Measurements from ENCODE around the gene TBC1D5.
"Not testable (repeated sequence)": the region's sequence is repeated elsewhere in the genome, so short reads cannot be mapped to it uniquely, and the experiment has no call there.

TBC1D5 gene

DNA sequence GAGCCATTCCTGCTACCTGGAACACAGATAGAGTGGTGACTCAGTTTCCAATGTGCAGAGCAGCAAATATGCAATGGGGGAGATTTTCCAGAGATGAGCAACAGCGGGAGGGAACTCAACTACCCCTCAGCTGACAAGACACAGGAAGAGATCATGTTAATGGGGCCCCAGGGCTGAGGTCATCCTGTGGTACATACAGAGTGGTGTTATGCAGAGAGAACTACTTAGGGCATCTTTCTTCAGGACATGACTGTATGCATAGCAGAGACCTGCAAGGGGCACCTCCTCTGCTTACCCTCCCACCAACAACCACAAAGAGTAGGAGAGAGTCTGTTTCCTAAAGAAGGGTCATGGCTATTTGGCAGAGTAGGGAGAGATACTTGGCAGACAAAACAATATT lies 6.8 kb upstream of the TBC1D5 start:
- no peak for DNase-seq

DNA sequence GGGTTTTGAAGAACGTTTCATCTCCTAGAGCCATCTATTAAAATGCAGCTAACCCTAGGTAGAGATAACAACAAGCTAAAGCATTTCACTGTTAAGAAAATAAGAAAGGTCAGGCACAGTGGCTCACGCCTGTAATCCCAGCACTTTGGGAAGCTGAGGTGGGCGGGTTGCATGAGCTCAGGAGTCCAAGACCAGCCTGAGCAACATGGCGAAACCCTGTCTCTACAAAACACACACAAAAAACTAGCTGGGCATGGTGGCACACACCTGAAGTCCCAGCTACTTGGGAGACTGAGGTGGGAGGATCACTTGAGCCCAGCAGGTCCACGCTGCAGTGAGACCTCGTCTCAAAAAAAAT lies 5.4 kb upstream of the TBC1D5 start:
- DNase-seq, result no peak

DNA sequence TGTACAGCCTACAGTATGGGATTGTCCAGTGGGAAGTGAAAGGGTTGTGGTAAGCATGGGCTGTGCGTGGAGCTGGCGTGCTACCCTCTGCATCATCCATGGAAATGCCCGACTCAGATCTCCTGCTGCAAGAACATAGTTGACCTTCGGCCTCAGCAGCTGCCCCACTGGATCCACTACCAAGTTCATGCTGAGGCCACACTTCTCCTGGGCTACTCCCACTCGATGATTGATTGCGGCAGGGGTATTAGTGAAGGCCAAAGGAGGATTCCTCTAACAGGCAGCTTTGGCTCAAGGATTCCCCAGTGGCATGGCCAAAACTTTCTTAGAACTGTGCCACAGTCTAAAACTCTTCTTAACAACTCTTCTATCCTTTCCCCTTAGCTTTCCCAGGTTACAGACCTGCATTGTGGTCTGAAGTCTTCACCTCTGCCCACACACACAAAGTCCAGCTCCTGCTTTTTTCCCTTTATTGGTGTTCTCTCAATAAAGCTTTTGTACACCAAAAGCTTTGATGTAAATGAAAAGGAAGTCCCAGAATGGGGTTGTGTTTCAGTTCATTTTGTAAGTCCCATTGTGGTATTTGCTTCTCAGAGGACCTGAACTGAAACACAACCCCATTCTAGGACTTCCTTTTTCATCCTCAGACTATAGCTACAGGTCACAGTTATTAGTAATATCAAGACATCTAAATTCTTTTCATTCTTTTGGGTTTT lies 4.9 kb upstream of the TBC1D5 start:
- no peak for DNase-seq

DNA sequence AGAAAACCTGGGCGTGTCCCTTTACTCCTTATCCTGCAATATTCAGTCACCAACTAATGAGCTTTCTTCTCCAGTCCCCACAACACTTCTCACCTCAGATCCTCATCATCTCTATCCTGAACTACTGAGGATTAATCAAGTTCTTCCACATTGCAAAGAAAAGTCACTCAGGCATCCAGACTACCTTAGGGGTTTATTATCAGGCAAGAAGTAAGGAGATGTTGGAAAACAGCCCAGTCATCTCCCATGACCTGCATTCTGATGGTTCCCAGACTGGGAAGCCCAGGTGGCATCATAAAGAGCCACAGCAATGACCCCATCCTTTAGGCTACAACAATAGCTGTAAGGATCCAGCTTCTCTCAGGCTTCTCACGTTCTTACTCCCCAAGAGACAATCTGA lies 3.5 kb upstream of the TBC1D5 start:
- DNase-seq, result no peak

DNA sequence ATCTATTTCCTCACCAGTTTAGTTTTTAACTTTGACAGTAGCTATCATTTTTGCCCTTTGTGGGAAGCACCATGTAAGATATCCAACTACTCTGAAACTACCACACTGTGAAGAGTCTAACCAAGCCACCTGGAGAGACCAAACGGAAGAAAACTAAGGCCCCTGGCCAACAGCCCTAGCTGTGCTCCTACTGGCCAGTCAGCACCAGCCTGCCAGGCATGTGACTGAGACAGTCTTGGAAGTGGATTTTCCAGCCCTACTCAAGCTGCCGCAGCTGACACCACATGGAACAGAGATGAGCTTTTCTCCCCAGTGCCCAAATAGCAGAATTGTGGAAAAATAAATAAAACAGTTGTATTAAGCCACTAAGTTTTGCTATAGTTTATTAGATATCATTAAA lies 2.9 kb upstream of the TBC1D5 start:
- DNase-seq, result no peak

DNA sequence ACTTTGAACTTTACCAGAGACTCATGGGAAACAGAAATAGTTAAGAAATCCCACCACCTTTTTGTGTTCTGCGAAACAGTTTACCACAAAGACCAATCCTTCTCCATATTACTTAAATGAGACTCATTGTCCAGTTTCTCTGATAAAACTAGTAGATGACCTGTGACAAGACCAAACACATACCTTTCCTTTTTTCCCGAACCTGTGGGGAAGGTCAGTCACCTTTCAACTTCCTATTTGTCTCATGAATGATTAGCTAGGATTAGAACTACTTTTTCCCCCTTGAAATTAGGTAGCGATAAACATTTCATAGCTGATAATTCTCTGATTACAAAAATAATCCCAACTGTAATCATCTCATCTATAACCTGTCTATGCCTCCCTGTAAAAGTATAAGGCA lies 2.3 kb upstream of the TBC1D5 start:
- no peak for DNase-seq

DNA sequence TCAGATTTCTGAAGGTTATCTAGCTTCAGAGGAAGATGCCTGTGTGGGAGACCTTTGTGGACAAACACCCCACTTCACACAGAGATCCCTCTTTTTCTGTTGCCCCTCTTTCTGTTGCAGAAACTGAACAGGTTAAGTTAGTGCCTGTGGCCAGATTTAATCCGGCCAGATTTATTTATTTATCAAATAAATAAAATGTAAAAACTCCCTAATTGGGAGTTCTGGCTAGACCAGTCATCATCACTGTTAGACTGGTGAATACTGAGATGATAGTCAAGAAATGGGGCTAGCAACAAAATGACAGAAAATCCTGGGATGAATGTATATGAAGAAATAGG lies 1.2 kb upstream of the TBC1D5 start:
- no peak for DNase-seq

DNA sequence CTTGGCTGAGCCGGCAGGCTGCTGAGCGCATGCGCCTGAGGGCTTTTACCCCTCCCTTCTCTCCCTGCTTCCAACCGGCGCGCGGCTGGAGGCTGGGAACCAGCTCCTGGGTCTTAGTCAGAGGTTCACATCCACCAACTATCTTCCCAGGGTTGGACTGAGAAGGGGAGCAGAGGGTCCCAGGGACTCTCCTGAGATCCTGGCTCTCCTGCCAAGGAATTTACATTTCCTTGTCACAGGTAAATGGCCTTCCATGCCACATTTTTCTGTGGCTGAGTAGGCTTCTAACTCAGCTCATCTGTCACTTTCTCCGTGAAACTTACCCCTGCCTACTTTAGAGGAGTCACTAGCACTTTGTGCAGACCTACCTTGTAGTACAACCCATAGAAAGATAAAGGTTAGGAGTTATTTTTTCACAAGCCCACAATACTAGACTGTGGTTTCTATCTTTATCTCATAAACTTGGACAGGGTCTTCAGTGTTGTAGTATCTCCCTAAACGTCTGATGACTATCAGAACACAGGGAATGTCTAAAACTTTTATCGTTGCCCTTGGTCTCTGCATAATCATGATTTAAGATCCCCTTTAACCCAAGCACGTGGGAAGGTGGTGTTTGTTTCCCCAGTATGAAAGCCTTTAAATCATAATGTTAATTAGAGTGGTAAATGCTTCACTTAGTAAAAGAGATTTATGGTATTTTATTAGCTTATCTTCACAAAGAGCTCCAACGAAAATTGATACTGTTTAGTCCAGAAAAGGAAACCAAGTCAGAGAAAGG lies 638 bp upstream of the TBC1D5 start:
- DNase-seq, result no peak

DNA sequence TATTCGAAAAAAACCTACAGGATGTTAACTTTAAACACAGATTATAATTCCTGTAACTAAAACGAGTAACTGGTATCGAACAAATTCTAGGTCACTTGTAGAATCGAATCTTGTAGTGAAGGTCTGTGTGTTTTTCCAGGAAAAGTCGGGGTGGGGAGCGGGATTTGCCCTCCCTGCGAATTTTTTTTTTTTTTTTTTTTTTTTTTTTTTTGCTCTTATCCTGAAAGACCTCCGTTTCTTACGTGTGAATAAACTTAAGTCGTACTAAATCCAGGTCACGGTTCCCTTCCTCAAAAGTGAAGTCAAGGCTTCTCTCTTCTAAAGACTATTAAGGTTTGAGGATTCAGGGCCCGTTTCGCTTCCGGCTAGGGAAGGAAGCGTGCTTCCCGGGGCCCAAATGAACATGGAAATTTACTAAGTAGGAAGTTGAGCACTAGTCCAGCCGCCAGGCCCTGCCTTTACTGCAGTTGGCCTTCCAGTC lies 770 bp downstream of the TBC1D5 start:
- DNase-seq, result peak in 1 of 2 experiments; percentile 59

DNA sequence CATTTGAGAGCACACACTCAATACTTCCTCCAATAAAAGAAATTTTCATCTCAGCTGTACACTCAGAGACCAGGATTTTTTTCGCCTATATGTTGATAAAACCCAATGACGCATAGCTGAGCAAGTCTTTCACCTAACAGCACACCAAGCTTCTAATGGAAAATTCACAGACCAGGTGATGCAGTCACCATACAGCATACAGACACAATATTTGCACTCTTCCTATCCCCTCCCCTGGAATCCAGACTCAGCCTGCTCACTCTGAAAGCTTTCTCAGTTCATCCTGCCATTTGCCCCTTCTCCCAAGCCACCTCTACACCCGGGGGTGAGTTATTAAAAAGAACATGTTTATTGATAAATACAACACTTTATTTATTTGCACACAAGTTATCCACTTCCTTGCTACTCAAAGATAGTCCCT lies 1.7 kb downstream of the TBC1D5 start:
- peak; percentile 45 to 50 for DNase-seq

DNA sequence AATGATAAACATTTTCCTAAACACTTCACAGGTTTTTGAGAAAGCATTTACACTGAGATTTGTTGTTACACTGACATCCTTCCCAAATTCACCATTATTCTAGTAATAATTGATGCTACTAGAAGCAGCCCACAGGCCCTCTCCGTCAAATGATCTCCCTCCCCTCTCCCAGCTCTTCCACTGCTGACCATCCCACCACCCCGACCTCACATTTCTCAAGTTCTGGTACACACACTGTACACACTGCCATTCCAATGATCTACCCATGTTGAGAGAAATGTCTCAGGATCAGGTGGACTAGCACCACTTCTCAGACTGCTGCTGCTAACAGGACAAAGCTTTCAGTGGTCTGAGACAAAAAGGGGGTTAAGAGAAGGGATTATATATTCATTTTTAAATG lies 3.5 kb downstream of the TBC1D5 start:
- no peak for DNase-seq

DNA sequence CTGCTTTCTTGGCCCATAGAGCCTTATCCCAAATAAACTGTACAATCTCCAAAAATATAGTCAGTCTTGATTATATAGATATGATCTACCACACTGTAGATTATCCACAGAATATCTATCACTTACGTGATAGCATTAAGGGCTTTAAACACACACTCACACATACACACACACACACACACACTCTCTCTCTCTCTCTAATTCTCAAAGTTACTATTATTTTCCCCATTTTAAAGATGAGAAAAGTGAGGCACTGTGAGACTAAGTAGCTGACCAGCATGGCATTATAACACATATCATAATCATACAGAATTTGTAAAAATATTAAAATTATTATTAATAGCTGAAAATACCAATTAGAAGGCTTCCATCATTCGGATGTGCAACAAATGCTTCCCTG lies 4.2 kb downstream of the TBC1D5 start:
- DNase-seq, result no peak

DNA sequence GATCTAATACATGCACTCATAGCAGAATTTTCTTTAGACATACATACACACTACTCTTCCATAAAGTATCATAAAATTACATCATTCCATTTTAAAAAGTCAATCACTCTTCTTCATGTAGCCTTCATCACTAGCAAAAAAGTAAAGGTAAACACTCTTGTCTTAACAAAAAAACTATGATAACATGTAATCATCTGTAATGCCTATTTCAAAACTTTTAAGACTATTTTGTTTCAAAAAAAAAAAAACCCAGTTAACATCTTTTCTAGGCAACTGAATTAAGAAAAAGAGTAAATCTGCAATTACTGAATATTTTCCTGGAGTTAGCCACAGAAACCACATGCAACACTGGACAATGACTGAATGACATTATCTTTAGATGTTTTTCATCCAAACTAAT lies 4.8 kb downstream of the TBC1D5 start:
- no peak for DNase-seq

DNA sequence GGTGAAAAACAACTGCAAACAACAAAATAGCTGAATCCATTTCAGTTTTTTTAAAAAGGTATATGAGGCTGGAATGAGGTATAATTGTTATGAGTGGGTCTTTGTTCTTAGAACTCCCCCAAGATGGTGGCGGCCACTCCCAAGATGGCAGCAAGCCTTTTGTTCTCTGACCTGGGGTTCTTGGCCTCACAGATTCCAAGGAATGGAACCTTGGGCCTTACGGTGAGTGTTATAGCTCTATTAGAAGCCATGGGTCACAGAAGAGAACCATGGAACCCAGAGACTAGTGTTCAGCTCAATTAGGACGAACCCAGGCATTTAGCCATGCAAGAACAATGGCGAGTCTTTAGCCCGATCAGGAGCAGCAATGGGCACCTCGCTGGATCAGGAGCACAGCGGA lies 7.1 kb downstream of the TBC1D5 start:
- DNase-seq, result not testable (repeated sequence)

DNA sequence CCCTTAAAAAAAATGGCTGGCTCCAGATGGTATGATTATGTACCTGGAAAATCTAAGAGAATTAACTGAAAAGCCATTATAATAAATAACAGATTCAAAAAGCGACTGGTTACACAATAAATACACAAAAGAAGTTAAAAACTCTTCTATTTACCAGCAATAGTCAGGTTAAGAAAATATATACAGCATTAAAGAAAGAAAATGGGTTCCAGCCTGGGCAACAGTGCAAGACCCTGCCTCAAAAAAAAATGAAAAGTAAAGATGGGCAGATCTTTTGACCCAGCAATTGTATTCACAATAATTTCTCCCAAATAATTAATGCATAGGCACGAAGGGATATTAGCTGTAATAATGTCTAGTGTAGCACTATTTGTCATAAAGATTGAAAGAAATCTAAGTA lies 8.7 kb downstream of the TBC1D5 start:
- no peak for DNase-seq

DNA sequence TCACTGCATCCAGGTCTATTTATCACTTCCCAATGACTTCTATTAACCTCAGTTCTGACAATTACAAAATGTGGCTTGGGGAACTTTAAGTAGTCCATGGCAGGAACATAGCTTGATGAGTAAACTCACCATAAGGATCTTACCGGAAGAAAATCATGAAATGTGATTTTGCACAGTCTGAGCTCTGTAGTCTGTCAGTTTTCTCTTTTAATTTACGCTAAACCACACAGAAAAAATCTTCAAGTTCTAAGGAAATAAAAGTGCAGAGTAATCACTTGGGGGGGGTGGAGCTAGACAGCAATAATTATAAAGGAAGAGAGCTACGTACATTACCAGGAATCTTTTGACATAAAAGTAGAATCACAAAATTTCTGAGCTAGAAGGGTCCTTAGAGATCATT lies 9.2 kb downstream of the TBC1D5 start:
- DNase-seq, result no peak

DNA sequence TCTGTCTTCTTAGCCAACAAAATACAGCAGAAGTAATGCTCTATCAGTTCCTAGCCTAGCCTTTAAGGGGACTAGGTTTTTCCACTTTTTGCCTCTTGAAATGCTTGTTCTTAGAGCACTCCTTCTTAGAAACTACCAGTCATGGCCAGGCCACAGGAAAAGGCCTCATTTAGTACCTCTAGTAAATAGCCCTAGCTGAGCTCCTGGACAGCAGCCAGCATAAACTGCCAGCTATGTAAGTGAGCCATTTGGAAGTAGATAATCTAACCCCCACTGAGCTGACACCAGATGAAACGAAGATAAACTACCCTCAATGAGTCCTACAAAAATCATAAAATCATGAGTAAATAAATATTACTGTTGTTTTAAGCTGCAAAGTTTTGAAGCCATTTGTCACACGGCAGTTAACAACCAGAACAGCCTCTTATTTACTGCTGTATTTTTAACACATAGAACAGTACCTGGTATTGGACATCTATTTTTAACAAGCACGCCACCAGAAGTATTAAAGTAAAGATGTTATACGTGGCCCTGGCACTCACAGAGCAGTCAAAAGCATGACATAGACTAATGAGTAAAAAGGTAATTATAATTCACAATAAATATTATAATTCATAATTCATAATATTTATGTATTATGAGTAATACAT lies 12.0 kb downstream of the TBC1D5 start:
- peak; percentile 47 to 83 for DNase-seq

DNA sequence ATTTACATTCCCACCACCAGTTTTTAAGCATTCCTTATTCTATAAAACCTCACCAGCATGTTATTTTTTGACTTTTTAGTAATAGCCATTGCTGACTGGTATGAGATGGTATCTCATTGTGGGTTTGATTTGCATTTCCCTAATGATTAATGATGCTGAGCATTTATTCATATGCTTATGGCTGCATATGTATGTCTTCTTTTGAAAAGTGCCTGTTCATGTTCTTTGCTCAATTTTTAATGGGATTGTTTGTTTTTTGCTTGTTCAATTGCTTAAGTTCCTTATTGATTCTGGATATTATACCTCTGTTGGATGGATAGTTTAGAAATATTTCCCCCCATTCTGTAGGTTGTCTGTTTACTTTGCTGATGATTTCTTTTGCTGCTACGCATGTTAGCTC lies 16.1 kb downstream of the TBC1D5 start:
- no peak for DNase-seq

DNA sequence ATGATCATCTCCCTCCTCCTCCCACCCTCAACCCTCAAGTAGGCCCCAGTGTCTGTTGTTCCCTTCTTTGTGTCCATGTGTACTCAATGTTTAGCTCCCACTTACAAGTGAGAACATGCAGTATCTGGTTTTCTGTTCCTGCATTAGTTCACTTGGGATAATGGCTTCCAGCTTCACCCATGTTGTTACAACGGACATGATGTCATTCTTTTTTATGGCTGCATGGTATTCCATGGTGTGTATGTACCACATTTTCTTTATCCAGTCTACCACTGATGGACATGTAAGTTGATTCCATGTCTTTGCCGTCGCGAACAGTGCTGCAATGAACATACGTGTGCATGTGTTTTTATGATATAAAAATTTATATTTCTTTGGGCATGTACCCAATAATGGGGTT lies 16.6 kb downstream of the TBC1D5 start:
- not testable (repeated sequence) for DNase-seq

DNA sequence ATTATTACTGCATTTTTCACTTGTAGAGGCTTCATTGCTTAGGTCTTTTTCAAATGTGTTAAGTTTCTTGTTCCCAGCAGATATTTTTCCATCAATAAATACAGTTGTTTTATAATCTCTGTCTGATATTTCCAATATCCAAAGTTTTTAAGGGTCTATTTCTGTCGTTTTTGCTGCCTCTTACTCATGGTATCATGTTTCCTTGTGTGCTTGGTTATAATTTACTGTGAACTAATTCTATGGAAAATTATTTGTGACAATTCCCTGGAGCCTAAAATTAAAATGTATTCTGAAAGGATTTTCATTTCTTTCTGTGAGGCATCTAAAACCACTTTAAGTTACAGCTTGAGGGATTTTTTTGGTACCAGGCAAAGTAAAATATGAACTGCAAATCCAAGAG lies 17.5 kb downstream of the TBC1D5 start:
- DNase-seq, result no peak

DNA sequence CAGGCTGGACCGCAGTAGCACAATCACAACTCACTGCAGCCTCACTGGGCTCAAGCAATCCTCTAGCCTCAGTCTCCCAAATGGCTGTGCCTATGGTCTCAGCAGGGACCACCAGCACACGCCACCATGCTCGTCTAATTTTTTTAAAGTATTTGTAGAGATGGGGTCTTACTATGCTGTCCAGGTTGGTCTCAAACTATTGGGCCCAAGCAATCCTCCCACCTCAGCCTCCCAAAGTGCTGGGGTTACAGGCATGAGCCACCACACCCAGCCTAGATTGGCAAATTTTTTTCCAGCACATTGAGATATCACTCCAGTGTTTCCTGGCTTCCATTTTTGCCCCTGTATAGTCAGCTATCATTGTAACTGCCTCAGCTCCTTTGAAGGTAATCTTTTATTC lies 18.3 kb downstream of the TBC1D5 start:
- DNase-seq, result no peak

DNA sequence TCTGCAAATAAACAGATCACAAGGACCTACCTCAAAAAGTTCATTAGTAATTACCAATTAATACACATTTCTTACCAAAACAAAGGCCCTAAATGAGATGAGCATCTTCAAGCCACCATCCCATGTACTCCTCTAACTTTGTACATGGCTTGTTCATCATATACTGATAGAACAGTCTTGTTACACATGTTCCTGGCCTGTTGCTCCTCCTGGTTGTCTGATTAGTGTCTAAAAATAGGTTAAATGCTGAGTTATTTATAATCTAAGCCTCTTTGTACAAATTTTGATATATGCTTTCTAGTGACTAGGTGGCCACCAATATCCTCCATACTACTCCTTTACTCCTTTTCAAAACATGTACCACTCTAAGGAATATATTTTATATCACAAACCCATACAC lies 25.0 kb downstream of the TBC1D5 start:
- no peak for DNase-seq

DNA sequence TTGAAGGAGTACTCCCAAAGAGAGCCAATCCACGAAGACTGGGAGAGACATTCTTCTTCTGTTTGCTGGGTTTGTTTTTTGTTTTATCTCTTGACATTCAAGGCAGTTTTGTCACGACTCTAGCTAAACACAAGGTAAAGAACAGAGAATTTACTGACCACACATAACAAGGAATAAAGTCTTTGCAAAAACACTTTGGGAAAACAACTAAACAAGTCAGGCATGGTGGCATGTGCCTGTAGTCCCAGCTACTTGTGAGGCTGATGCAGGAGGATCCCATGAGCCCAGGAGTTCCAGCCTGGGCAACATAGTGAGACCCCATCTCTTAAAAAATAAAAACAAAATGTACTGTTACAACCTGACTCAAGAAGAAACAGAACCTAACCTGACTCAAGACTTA lies 28.0 kb downstream of the TBC1D5 start:
- no peak for DNase-seq

DNA sequence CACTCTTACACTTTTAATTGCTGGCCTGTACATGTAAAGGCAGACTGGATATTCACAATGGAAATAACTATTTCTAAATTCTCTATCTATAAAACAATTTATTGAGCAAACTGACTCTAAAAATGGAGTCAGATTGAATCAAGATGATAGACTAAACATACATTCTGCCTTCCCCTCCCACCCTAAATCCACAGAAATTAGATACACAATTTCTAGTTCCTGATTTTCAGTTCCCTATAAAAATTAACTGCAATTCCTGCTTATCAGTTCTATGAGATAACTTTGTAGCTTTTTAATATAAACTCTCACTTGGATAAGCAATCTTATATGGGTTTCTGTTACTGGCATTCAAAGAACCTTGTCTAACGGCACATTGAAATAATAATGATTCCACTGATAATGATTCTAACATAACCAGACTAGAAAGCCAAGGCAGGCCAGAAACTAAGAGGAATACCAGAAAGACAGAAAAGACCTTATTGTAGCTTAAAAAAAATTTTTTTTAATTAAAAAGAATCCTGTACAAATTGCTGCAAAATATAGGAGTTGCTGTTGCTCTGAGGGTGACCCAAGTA lies 33.1 kb downstream of the TBC1D5 start:
- no peak for DNase-seq

Measured in SHP77 (cell line).